Activated CD4-positive, alpha-beta memory T cell treated with anti-CD3 and anti-CD28 coated beads for 36 hours (primary cell): ENCODE data around the gene MPHOSPH10. TPM values are rescaled to one million over a fixed set of nuclear protein-coding genes. Genes with fewer than 3 reads are reported as not detected.
"Not testable (repeated sequence)": the region's sequence is repeated elsewhere in the genome, so short reads cannot be mapped to it uniquely, and the experiment has no call there.

Experiments
- CTCF ChIA-PET: fragments of 350-600 bp; sonication (Branson Sonifier 250); formaldehyde crosslinking; loops from one replicate; lab custom pipeline; 2021; ENCODE audit warnings: antibody characterized with exemption, inconsistent platforms; lab: Charles Lee
- POLR2A ChIA-PET: fragments of 350-600 bp; sonication (Branson Sonifier 250); formaldehyde crosslinking; loops from one replicate; lab custom pipeline; 2021; ENCODE audit warnings: antibody characterized with exemption; lab: Charles Lee
- DNase-seq: peaks from one replicate; pipeline ENCODE4 v3.0.0-alpha.2; 2020
- H3K27ac Mint-ChIP-seq: one replicate; pipeline ENCODE4 v1.8.0; 2021; ENCODE audit warnings: mixed read lengths
- H3K27me3 Mint-ChIP-seq: one replicate; pipeline ENCODE4 v1.8.0; 2021; ENCODE audit warnings: mixed read lengths
- H3K36me3 Mint-ChIP-seq: one replicate; pipeline ENCODE4 v1.8.0; 2021; ENCODE audit warnings: mixed read lengths
- H3K4me1 Mint-ChIP-seq: one replicate; pipeline ENCODE4 v1.8.0; 2021; ENCODE audit warnings: low read depth, mixed read lengths
- H3K4me3 Mint-ChIP-seq: one replicate; pipeline ENCODE4 v1.8.0; 2021; ENCODE audit warnings: mild to moderate bottlenecking, mixed read lengths
- H3K9me3 Mint-ChIP-seq: one replicate; pipeline ENCODE4 v1.8.0; 2021; ENCODE audit warnings: mixed read lengths
- intact Hi-C: fragments of 100-400 bp; cut with micrococcal nuclease; formaldehyde crosslinking; loops from one replicate; pipeline ENCODE4 v1.15.1; 2023
- total RNA-seq, 2 experiments: library from RNA; stranded (reverse); gene quantifications; one replicate each; pipeline ENCODE4 v1.2.3, GENCODE V29; 2021

MPHOSPH10 gene
- total RNA-seq, 2 experiments from 2014 or later: 37.1 to 38.5 TPM

DNA sequence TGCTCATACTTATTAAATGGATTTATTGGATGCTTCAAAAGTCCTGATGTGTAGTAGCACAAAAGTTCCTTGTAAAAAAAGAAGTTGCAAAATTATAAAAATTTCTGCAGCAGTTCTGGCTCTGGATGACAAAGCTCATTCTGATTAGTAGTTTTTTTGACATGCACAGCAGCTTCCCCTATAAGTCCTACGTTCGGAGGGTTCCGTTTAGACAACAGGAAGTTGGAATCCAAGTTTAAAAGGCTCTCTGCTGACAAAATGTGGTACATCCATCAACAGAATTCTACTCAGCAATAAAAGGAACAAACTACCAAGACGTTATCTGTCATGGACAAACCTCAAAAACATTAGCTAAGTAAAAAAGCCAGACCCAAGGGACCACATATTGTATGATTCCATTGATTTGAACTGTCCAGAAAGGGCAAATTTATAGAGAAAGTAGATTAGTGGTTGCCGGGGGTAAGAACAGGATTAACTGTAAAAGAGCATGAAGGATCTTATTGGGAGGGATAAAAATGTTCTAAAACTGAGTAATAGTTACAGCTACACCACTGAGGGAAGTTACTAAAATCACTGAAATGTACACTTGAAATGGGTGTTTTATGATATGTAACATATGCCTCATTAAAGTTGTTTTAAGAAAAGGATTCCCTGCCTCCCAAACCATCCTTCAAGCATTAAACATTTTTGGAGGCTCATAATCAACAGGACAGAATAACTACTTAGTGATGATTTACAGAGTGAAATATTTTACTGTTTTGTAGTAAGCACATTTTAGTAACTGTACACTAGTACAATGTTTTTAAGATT is 53.1 kb downstream of the MPHOSPH10 start:
- H3K36me3 Mint-ChIP-seq, H3K27me3 Mint-ChIP-seq, CTCF ChIA-PET, H3K4me3 Mint-ChIP-seq, H3K9me3 Mint-ChIP-seq, H3K27ac Mint-ChIP-seq, H3K4me1 Mint-ChIP-seq, intact Hi-C loops, DNase-seq, POLR2A ChIA-PET: not testable (repeated sequence)

- Mint-ChIP-seq H3K4me3 (no peak overlapping the region), H3K27ac (no peak overlapping the region), H3K4me1 (no peaks in the 10 kb centered on the region), H3K27me3 (no peaks in the 10 kb centered on the region), H3K36me3 (no peaks in the 10 kb centered on the region), H3K9me3 (no peaks in the 10 kb centered on the region)
- ChIA-PET POLR2A (no interaction called here), CTCF (interaction anchor here (0.7 to 0.8 kb wide), 2 partner anchors 8 to 86 kb away, joined by 3 to 5 read pairs; no protein-coding TSS in a partner anchor)
- no peak for DNase-seq
- intact Hi-C loops: no loop called here
Measured at GRCh38 chr2:71186973-71187372, 56.5 kb downstream of the MPHOSPH10 start.

GRCh38 chr2:71187589-71187988 is 57.2 kb downstream of the MPHOSPH10 start:
- POLR2A ChIA-PET: no interaction called here
- Mint-ChIP-seq H3K4me3 (no peak overlapping the region), H3K4me1 (no peaks in the 10 kb centered on the region), H3K27me3 (no peaks in the 10 kb centered on the region), H3K36me3 (no peaks in the 10 kb centered on the region), H3K27ac (no peak overlapping the region), H3K9me3 (no peaks in the 10 kb centered on the region)
- no peak for DNase-seq
- CTCF ChIA-PET: no interaction called here
- intact Hi-C loops: no loop called here

DNA sequence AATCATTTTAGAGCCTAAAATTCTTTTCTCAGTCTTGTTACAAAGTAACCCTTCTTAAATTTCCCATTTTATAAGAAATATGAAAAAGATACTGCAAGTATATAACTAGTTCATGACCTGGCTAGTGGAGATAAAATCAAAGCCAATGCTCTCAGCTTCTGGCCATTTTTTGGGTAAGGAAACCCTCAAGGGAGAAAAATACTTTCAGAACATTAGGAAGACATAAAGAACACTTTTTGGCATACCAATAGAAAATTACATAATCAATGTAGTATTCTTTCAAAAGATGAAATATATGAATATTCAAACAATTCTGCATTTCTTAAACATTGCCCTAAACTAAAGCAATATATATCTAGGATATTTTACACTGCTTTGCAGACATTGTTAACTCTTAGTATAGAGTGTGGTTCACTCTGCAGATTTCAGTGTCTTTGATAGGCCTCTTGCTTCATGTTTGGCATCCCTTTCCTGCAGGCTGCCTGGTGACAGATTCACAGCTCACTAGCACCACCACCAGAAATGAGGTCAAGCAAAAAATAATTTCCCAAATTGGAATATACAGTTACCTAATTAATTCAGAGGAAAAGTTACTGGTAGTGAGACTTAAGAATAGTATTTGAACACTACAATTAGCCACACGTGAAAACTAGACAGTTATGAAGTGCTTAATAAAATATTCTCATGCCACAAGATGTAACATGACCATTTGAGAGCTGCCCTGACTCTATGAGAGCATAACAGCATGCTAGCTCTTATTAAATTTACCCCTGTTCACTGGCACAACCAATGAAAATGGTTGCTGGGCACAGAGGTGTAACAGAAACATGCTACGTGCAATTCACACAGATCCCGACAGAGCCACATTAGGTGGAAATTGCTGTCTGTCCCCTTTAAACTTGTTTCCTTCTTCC is 60.5 kb downstream of the MPHOSPH10 start:
- CTCF ChIA-PET: interaction anchor here (0.6 kb wide), 1 partner anchor 869 kb away, joined by 3 read pairs; no protein-coding TSS in a partner anchor
- DNase-seq: no peak
- Mint-ChIP-seq H3K9me3 (peaks cover under 1% of the 10 kb centered on the region), H3K27me3 (no peaks in the 10 kb centered on the region), H3K36me3 (no peaks in the 10 kb centered on the region), H3K27ac (no peak overlapping the region), H3K4me3 (no peak overlapping the region), H3K4me1 (no peaks in the 10 kb centered on the region)
- POLR2A ChIA-PET: no interaction called here
- intact Hi-C loops: no loop called here

DNA sequence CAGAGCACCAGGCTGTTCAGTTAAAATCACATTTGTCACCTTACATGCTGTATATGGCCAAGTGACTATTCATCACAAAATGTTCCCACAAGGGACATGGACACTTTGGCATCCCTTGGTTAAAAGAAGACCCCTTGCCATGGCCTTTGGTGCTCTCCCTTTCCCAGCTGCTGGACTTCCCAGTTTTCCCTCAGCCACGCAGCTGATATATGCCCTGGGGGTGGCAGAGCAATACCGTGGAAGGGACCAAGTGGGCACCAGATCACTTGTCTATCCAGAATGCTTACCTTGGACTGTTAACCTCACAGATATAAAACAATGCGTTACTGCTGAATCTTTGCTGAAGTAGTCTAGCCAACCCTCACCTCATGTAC is 61.1 kb downstream of the MPHOSPH10 start:
- Mint-ChIP-seq H3K9me3 (peaks cover 5% of the 10 kb centered on the region), H3K4me1 (no peaks in the 10 kb centered on the region), H3K4me3 (no peak overlapping the region), H3K27me3 (no peaks in the 10 kb centered on the region), H3K27ac (no peak overlapping the region), H3K36me3 (peaks cover 2% of the 10 kb centered on the region)
- intact Hi-C loops: no loop called here
- DNase-seq: no peak
- POLR2A ChIA-PET: no interaction called here
- CTCF ChIA-PET: interaction anchor here (0.6 kb wide), 1 partner anchor 870 kb away, joined by 3 read pairs; no protein-coding TSS in a partner anchor

Other genes starting within 250 kb of the MPHOSPH10 start
- gene VAX2, start 230.1 kb upstream of the MPHOSPH10 start, total RNA-seq: not detected
- gene ATP6V1B1, start 194.7 kb upstream of the MPHOSPH10 start, total RNA-seq: not detected
- not detected for gene ANKRD53, start 152.0 kb upstream of the MPHOSPH10 start, total RNA-seq
- 10 to 100 TPM; 29.0 to 29.9 TPM for gene TEX261, start 135.8 kb upstream of the MPHOSPH10 start, total RNA-seq
- 10 to 100 TPM; 47.5 to 54.7 TPM for gene NAGK, start 62.0 kb upstream of the MPHOSPH10 start, total RNA-seq
- gene MCEE, start 405 bp upstream of the MPHOSPH10 start, total RNA-seq: 10 to 100 TPM; 12.0 to 16.1 TPM
- 1 to 10 TPM; 2.2 TPM for gene PAIP2B, start 96.5 kb downstream of the MPHOSPH10 start, total RNA-seq
- 10 to 100 TPM; 74.2 to 87.4 TPM for gene ZNF638, start 201.1 kb downstream of the MPHOSPH10 start, total RNA-seq